ENCODE results near the gene RGP1.

GRCh38 chr9:35760651-35761050 lies 11.6 kb downstream of the RGP1 start:
- no peak for TF ChIP-seq POLR2A (IDR thresholded peaks at IDR 0.05)
- TF ChIP-seq, protein P1, sequence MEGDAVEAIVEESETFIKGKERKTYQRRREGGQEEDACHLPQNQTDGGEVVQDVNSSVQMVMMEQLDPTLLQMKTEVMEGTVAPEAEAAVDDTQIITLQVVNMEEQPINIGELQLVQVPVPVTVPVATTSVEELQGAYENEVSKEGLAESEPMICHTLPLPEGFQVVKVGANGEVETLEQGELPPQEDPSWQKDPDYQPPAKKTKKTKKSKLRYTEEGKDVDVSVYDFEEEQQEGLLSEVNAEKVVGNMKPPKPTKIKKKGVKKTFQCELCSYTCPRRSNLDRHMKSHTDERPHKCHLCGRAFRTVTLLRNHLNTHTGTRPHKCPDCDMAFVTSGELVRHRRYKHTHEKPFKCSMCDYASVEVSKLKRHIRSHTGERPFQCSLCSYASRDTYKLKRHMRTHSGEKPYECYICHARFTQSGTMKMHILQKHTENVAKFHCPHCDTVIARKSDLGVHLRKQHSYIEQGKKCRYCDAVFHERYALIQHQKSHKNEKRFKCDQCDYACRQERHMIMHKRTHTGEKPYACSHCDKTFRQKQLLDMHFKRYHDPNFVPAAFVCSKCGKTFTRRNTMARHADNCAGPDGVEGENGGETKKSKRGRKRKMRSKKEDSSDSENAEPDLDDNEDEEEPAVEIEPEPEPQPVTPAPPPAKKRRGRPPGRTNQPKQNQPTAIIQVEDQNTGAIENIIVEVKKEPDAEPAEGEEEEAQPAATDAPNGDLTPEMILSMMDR (IDR thresholded peaks at IDR 0.05): no peak
